SKM-1 (cell line): ENCODE results near the gene MBOAT1.
"Not testable (repeated sequence)": the region's sequence is repeated elsewhere in the genome, so short reads cannot be mapped to it uniquely, and the experiment has no call there.

ENCODE experiments used
- DNase-seq: peaks from one replicate; lab custom pipeline; 2025; ENCODE audit not compliant: unreplicated experiment; lab: John Stamatoyannopoulos, UW

Gene MBOAT1

DNA sequence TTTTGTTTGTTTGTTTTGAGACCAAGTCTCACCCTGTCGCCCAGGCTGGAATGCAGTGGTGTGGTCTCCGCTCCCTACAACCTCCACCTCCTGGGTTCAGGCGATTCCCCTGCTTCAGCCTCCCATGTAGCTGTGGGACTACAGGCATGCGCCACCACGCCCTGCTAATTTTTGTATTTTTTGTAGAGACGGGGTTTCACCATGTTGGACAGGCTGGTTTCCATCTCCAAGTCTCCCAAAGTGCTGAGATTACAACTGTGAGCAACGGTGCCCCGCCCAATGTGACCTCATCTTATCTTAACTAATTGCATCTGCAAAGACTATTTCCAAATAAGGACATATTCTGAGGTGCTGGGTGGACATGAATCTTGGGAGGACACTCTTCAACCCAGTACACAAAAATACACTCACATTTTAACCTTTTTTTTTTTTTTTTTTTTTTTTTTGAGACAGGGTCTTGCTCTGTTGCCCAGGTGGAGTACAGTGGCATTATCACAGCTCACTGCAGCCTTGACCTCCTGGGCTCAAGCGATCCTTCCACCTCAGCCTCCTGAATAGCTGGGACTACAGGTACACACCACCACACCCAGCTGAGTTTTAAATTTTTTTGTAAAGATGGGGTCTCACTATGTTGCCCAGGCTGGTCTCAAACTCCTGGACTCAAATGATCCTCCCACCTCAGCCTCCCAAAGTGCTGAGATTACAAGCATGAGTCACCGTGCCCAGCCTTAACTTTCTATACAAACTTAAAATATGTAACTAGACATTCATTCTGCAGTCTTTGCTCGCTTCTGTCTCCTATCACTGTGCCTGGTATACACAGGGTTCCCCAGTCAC lies 72.9 kb downstream of the MBOAT1 start:
- not testable (repeated sequence) for DNase-seq

DNA sequence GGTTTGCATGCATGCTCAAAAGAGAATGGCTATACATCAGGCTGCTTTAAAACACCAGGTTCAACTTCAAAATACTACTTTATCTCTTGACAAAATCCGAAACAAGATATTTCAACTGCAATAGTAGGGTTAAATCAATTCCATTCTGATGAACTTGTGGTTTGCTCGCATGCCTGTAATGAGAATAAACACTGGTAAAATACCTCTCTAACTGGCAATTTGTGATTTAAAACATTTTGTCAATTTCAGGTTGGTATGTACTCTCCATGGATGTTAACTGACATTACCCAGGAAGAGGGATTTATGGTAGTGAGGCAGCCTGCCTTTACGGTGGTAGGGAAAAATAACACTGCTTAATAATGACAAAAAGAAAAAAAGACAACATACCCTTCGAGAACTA lies 74.4 kb downstream of the MBOAT1 start:
- DNase-seq = no peak

DNA sequence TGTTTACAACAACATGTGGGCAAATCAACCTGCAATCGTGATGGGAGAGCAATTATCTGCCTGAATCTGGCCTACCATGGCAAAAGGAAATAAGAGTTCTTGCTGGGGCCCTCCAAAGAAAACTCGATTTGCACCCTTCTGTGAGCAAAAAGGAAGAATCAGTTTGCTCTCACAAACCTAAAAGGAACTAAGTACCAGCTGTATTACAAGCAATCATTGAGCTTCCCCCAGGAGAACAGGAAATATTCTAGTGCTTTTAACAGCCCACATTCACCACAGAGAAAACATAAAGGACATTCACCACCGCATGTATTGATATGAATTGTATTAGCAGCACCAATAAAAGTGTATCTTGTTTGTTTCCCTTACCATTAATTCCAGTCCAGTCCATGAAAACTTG lies 75.0 kb downstream of the MBOAT1 start:
- DNase-seq = no peak

DNA sequence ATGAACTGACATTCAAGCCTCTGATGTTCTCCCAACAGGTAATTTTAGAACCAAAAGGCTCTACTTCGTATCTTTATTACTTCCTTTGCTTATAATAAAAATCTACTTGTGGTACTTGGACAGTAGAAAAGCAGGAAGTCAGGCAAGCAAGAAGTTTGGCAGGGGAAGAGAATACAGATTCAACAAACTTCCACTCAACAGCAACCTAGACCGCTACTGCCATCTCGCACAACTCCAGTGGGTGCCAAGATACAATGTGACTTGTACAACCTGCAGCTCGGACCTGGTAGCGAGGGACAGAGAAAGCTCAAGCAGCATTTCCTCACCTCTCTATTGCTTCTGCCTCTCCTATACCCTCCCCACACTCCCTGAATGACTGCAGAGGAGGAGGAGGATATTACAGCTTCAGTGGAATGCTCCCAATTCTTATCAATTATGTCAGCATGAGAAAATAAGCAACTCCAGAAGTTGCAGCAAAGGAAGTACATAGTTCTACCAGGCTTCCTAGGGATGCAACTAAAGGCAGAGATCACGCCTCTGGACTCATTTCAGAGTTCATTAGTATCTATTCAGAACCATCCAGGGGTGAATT lies 76.5 kb downstream of the MBOAT1 start:
- no peak for DNase-seq

DNA sequence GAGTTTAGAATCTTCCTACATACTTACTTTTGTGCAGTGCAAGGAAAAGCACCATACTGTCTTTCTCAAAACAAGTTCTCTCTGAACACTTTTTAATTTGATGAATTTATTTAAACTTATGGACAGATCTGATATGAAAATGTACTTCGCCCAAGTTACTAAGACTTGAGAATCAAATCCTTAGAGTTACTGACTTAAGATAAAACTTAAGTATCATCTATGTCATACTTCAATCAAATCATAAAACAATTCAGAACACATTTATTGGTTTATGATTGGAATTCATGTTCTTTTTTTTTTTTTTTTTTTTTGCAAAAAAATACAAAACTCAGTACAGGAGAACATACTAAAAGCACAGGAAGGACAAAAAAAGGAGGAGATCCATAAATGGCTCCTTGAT lies 77.7 kb downstream of the MBOAT1 start:
- DNase-seq = no peak

DNA sequence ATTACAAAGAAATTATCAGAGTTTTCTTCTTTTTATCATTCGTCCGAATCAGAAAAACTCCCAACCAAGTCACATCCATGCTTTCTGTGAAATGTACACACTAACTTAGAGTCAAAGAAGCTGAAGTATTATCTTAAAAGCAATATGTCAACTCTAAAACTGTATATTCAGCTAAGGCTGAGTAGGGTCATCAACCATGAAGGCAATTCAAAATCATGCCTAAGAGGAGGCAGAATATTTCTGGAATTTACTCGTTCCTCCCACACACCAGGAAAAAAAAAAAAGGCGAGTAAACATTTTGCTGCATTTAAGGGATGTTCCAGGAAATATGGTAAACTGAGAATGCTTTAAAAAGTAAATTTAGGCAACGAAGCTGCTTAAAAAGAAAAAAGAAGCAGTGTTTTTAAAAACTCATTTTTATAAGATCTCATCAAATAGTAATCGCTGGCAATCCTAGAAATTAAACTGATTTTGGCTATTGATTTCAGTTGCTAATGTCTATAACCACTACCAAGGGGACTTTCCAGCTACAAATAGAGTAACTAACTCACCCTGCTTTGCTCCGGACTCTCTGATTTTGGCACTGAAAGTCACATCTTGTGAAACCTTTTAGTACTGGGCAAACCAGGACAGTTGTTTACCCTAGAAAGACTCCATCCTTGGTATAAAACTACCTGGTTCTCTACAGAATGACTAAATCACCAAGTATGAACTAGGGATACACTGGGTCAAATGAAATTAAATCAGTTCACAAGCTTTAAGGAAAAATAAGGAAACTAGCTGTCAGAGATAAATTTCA lies 82.8 kb downstream of the MBOAT1 start:
- no peak for DNase-seq

DNA sequence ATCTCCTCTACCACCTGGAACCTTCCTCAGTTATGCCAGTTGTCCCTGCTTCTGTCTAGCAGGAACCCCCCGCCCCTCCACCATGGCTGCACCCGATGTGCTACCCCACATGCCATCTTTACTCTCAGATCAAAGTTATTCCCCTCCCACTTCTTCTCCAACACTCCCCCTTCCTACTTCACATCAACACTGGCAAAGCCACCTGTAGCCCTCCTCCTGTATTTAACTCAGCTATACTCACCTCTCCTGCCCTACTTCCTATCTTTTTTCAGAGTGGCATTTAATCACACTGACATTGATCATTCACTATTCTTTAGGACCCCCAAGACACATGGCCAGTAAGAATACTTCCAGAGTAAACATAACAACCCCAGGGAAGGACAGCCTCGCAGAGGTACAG lies 84.3 kb downstream of the MBOAT1 start:
- DNase-seq = no peak

DNA sequence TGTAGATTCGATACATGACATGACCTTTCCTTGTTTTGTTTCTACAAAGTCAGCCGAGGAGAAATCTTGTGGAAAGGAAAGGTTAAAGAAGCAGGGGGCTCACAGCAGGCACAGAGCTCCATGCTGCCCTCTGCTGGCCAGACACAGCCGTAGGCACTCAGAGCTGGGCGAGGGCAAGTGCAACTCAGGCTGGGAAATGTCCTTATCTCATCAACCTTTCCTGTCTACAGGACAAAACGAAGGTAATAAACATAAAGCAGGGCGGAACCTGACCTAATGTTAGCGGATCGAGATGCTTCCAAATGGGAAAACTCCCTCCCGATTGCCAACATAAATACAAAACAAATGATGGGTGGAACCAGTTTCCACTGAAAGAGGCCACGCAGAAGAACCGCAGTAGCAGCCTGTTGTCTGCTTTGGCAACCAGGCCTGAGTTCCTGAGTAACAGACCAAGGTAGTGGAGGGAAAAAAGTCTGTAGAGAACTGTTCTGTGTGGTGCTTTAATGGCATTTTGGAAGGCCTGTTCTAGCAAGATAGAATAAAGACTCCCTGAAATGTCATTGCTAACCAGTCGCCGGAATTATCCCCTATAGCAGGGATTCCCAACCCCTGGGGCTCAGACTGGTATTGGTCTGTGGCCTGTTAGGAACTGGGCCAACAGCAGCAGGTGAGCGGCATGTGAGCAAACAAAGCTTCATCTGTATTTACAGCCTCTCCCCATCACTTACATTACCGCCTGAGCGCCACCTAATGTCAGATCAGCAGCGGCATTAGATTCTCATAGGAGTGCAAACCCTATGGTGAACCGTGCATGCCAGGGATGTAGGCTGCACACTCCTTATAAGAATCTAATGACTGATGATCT lies 85.2 kb downstream of the MBOAT1 start:
- peak; percentile 37 for DNase-seq

DNA sequence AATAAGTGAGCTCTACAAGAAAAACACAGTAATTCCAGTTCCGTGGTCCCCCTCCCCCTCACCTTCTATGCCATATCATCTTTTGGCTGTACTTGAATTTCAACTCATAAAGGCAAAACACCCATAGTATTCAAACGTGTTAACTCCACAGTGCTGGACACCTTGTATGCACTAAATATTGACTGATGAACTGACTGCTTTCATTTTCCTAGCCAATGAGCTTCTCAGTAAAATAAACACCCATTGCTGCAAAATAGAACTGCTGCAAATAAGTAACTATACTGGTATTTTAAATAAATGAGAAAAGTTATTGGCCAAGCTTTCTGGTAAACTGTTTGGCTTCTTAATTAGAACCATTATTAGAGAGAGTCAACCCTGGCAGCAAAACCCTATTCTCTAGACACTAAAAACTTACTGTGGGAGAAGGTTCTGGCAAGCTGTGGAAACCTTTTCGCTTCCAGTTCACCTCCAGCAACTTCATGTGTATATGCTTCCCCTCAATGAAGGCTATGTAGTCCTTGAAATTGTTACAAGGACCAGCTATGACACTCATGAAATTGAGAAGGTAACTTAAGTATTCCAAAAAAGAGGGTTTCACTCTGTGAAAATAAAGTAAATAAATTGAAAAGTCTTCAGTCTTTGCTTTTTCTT lies 86.0 kb downstream of the MBOAT1 start:
- no peak for DNase-seq

DNA sequence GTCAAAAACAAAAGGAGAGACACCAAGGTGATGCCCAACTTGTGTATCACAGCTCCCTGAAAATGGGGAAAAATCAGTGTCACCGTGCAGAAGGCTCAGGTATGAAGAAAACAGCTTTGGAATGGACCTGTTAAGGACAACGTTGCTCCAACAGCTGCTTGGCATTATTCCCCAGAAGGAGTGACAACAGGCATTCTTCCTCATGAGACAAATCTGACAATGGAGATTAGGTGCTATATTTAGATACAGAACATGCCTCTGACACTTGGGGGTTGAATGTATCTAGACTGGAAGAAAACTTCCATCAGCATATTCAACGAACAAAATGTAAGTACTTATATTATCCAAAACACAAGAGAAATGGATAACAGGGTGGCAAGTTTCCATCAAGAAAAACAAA lies 87.7 kb downstream of the MBOAT1 start:
- DNase-seq = no peak

DNA sequence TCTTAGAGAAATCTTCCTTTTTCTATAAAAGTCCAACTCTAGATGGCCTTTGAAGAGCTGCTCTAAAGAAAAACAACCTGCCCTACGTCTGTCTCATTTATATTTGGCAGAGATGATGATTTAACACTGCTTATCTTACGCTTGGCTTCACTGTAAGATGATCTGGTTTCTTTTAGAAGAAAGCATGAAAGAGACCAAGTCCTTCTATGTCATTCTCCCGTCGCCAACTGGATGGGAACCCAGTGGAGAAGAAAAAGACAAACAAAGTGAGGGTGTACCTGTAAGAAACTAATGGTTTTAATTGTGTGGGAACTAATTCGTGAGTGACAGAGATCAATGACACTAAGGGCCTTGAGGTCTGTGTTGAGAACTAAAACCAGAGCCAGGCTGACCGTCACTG lies 92.8 kb downstream of the MBOAT1 start:
- DNase-seq = no peak

DNA sequence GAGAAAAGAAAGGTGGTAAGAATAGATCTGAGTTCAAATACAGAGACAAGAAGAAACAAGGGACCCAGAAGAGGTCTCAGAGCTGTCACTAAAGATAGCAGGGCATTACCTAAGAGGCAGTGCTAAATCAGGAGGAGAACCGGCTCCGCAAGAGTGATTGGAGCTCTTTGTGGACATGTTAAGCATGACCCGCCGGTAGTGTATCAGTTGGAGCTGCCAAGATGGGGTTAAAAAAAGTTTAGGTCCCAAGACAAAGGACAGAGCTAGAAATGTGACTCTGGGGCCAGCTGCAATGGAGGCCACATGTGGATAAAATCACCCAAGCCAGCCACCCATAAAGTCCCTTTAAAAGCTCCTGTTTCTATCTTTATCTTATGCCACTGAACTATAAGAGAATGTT lies 93.4 kb downstream of the MBOAT1 start:
- DNase-seq = no peak

DNA sequence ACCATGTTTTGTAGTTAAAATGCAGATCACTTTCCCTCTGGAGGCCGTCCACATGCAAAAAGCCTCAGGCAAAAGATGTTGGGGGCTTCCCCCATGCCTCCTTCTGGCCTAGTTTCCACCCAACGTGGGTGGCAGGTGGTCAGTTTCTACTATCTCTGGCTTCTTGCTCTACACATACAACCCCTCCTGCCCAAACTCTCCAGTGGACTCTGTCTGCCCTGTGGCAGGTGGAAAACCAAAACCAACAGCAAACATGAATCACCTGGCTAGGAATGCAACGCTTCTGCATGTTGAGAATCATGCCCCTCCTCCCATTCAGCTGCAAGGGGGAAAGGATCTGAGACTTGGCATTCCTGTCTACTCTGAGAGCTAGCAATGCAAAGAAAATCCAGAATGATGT lies 94.8 kb downstream of the MBOAT1 start:
- DNase-seq = no peak

DNA sequence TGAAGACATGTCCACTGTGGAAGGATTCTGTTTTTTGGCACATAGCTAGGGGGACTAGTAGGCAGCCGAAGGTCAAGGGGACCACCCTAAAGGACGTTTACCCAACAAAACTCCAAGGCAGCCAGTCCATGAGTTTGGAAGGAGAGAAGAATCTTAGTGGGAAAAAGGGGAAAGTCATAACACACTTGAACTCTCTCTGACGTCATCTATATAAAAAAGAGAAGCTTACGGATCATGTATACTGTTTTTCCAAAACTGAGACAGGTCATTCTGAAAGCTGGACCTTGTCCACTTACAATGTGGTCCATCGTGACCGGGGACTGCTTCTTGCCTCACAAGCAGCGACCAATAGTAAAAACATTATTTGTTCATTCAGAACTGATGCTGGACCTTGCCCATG lies 95.5 kb downstream of the MBOAT1 start:
- no peak for DNase-seq

DNA sequence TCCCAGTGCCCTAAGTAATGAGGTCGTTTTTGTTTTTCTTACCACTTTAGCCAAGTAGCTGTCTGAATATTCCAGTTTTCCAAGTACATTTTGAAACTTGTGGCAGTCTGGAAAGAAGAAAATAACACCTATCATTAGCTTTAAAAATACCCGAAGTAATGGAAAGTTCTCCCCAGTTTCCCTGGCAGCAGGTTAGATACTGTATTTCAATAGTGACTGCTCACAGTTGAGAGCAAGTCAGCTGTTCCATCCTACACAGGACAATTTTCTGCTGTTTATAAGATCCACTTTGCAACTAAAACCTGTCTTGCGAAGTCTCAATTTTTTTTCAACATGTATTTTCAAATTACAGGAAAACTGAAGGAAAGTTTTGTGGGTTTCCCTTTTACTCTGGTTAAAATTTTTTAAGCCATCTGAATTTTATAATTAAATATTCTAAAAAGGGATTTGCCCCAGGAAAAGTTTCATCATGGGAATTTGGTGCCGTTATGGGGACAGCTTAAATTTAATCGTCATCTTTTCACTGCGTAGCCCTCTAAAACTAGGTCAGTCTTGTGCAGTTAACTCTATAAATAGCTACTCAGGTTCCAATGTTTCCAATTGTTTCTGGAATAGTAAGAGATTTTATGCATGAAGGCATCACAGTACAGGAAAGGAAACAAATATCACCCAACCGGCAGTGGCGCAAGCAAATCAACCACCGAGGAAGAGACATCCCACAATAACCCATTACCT lies 96.9 kb downstream of the MBOAT1 start:
- DNase-seq = no peak

DNA sequence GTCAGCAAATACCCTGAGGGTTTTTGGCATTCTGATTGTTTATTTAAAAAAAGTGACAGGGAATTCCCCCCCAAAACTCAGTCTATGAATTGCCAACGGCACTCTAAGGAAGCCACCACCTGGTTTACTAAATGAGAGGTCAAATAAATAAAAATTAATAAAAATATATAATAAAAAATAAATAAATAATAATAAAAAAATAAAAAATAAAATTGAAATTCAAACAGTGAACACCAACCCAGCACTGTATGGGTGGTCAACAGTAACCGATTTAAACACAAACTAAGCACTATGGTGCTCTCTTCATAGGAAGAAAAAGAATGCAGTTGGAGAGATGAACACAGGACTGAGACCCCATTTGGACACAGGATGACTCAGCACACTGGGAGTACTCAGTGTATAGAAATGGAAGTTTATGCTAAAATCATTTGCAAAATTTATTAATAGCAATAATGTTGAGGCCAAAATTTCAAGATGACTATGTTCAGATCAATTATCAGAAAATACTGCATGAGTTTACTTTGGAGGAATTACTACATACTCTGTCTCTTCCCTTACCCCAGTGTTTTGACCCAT lies 98.5 kb downstream of the MBOAT1 start:
- no peak for DNase-seq

DNA sequence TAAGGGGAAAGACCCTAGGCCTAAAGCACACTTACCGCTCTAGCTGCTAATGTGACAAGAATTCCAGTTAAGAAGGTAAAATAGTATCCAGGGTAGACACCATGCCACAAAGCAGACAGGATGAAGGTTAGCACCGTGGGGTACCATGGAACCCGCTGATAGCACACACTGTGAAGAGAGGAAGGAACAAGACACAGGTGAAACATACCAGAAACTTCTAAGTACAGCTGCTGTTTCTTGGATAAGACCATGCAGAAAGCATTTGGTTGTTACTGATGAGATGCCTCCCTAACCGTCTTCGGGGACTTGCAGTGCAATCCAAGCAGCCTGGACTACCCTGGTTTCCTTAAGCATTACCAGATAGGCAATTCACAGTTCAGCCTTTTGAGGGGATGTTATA lies 99.4 kb downstream of the MBOAT1 start:
- no peak for DNase-seq

DNA sequence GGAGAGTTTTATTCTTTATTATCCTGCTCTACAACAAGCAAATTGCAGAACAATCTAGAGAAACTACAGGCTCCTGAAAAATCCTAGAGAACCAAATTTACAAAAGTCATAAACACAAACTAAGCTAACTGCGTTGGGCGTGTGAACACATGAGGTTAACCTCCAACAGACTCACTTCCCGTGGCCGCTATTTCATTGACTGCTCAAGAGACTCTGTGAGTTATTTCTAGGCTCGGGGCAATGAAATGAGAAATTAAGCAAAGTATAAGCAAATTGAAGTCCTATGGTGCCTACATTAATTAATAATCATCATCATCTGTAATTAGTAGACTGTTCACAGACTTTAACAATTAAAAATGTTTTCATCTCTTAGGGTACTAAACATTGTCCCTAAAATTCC lies 100.0 kb downstream of the MBOAT1 start:
- DNase-seq = no peak

DNA sequence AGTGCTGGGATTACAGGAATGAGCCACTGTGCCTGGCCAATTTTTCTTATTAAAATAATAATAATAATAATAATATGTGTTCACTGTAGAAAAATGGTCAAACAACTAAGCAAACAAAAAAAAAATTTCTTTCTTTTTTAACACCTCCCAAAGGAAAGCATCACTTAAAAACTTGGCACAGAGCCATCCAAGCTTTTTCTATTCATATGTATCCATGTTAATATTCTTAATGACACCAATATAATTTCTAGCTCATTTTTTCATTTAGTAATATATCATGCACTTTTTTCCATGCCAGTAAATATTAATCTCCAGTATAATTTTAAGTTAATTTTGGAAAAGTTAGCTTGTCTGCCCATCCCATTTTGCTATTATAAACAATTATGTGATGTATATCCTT lies 101.8 kb downstream of the MBOAT1 start:
- DNase-seq = no peak

DNA sequence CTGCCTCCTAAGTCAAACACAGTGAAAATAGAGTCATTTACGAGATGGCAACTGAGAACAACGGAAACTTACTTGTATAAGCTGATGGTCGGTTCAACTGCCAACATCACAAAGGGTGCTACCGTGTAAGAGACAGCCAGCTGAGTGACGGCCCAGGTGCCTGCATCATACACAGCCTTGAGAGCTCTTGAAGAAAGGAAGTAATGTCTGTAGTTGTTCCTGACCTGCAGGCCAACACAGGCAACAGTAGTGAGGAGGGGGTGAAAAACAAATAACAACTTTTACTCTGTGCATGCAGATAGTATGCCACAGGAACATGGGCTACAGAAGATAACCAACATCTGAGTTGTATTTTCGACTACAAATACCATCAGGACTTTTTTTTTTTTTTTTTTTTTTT lies 102.7 kb downstream of the MBOAT1 start:
- DNase-seq = no peak
